ENCODE results near the gene NPEPL1.
"Not testable (repeated sequence)": the region's sequence is repeated elsewhere in the genome, so short reads cannot be mapped to it uniquely, and the experiment has no call there.

Gene NPEPL1

DNA sequence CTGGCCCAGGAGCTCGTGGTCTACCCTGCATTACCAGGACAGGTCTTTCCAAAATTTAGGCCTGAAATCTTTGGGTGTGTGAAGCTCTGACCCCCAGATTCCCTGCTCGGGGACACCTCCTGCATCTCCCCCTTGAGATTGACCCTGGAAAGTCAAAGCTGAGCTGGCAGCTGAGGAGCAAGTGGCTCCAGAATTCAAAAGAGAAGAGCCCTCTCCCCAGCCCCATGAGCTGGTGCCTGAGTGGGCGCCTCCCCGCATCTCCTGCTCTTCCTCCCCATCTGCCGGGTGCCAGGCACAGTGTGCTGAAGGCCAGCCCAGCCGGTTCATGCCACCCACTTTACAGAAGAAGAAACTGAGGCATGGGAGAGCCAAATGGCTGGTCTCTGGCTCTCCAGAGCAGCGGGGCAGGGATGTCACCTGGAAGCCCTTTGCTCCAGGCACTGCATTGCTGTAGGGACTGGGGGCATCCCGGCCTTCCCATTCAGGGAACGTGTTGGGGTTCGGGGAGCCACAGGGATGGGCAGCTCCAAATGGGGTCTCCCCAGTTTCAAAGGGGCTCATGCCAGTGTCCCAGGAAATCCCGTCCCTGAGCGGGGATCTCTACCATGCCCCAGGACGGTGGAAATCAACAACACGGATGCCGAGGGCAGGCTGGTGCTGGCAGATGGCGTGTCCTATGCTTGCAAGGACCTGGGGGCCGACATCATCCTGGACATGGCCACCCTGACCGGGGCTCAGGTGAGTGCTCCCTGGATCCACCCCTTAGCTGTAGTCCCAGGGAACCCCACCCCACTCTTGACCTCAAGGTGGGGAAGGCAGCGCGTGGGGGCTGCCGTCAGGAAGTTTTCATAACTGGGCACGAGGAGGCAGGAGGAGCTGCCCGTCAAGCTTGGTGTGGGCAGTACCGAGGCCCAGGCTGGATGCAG lies 20.5 kb downstream of the NPEPL1 start:
- DNase-seq (ENCODE audit: low read depth, low spot score), result no peak

DNA sequence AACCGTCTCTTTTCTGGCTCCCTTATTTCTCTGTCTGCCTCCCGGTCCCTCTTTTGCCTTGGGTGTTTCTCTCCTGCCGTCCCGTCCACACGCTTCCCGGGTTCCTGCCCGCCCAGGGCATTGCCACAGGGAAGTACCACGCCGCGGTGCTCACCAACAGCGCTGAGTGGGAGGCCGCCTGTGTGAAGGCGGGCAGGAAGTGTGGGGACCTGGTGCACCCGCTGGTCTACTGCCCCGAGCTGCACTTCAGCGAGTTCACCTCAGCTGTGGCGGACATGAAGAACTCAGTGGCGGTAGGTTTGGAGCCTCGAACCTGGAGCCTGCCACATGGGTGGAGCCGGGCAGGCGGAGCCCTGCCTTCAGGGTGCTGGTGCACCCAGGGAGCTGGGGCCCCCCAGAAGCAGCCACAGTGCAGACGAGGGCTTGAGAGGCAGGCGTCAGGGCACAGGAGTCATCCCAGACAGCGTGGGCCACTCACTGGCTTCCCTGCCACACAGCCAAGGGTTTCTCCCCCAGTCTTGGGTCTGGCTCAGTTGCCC lies 21.3 kb downstream of the NPEPL1 start:
- DNase-seq (ENCODE audit: low read depth, low spot score), result no peak

- no peak for DNase-seq (ENCODE audit: low read depth, low spot score)
These were observed 21.8 kb downstream of the NPEPL1 start for GRCh38 chr20:58714340-58714922.

DNA sequence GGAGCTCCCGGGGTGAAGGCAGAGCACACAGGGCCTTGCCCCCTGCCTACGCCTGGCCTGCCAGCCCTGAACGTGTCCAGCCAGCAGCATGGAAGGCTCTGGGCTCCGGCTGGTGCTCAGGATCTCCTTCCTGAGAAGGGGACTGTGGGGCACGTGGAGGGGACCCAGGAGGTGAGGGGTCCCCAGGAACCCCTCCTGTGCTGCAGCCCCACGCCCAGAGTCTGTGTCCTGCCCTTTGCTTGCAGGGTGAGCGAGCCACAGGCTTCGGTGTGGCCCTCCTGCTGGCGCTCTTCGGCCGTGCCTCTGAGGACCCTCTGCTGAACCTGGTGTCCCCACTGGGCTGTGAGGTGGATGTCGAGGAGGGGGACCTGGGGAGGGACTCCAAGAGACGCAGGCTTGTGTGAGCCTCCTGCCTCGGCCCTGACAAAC lies 22.3 kb downstream of the NPEPL1 start:
- DNase-seq (ENCODE audit: low read depth, low spot score), result no peak

- no peak for DNase-seq (ENCODE audit: low read depth, low spot score)
These were observed 22.8 kb downstream of the NPEPL1 start for GRCh38 chr20:58715391-58715800.

GRCh38 chr20:58715801-58716475 lies 23.3 kb downstream of the NPEPL1 start:
- no peak for DNase-seq (ENCODE audit: low read depth, low spot score)

- DNase-seq (ENCODE audit: low read depth, low spot score), result no peak
These were observed 24.1 kb downstream of the NPEPL1 start for GRCh38 chr20:58716476-58717277.

DNA sequence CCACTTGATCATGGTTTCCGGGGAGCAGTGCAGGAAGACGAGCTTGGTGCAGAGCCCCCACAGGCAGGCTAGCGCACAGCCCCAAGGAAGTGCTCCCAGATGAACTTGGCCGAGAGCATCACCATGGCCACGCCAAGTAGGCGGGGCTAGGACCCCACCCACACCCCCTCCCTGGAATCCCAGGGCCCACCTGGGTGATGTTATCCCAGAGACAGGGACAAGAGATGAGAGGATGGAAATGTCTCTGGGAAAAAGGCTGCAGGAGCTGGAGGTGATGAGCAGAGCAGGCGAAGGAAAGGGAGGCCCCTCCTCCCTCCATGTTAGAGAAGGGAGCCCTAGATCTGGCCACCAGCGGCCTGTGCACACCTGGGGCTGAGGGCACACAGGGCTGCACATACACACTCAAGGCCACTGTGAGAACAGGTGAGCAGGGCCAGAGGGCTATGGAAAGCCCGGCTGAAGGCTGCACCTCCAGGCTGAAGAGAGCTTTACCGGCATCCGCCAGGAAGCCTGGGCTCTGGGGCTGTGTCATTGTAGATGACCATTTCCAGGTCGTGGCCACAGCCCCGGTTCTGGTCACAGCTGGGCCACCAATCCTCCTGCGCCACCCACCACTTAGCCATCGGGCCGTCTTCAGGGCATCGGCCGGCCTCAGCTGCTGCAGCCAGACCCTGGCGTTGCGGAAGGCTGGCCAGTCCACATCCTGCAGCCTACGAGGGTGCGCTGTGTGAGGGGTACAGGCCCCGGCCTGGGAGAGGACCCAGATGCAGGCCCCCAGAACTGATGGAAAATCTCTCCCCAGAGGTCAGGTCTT lies 24.9 kb downstream of the NPEPL1 start:
- no peak for DNase-seq (ENCODE audit: low read depth, low spot score)

GRCh38 chr20:58718121-58718563 lies 25.5 kb downstream of the NPEPL1 start:
- no peak for DNase-seq (ENCODE audit: low read depth, low spot score)

GRCh38 chr20:58718729-58719128 lies 26.1 kb downstream of the NPEPL1 start:
- DNase-seq (ENCODE audit: low read depth, low spot score), result no peak

DNA sequence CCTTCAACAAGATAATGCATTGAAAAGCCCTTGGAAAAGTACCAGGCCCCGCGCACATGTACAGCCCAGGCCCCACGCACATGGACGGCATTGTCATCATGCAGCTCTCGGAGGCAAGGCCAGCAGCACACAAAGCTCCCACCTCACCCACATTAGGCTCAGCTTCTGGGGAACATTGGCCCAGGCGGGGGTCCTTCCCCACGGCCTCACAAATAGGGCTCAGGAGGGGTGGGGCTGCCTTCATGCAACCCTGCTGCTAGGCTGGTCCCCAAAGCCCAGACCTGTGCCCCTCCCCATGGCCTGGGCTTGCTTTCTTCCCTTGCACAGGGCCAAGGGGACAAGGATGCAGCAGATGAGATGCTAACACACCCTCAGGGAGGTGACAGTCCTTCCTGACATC lies 26.7 kb downstream of the NPEPL1 start:
- no peak for DNase-seq (ENCODE audit: low read depth, low spot score)

DNA sequence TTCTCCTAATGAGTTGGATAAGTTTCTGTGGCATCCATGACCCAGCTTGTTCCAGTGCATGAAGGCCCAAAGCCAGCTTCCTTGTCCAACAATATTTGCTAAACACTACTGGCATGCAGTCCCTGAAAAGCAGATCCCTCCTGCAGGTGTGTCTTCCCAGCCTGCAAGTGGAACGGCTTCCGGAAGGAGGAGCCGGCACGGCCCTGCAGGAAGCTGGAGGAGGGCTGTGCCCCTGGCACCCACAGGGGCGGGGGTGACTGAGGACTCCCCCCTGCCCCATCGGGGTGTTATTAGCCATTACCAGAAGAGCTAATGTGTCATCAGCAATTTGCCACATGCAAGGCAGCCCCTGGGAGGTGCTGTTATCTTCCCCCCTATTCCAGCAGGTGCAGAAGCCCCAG lies 27.4 kb downstream of the NPEPL1 start:
- DNase-seq (ENCODE audit: low read depth, low spot score), result no peak

DNA sequence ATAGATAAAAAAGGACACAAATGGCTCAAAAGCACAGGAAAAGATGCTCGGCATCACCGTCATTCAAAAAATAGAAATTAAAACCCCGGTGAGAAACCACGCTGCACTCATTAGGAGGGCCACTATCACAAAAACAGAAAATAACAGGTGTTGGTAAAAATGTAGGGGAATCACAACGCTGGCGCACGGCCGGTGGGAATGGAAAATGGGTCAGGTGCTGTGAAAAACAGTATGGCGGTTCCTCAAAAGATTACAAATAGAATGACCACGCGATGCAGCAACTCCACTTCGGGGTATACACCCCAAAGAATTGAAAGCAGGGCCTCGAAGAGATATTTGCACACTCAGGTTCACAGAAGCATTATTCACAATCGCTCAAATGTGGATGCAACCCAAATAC lies 28.3 kb downstream of the NPEPL1 start:
- no peak for DNase-seq (ENCODE audit: low read depth, low spot score)

- no peak for DNase-seq (ENCODE audit: low read depth, low spot score)
These were observed 29.6 kb downstream of the NPEPL1 start for GRCh38 chr20:58721951-58722778.

GRCh38 chr20:58722877-58723627 lies 30.5 kb downstream of the NPEPL1 start:
- no peak for DNase-seq (ENCODE audit: low read depth, low spot score)

DNA sequence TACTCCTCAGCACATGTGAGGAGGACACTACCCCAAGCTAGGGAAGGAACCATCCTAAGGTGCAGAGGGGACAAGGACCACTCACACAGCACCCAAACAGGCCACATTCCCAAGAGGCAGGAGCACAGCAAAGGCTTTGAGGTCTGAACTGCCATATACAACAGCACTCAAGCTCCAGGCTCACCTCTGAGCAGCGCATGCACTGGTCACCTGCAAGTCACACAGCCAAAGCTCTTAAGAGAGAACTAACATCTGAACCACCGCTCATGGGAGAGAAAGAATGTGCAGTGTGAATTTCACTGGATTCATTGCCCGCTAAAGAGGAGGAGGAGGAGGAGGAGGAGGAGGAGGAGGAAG lies 31.0 kb downstream of the NPEPL1 start:
- DNase-seq (ENCODE audit: low read depth, low spot score), result no peak

DNA sequence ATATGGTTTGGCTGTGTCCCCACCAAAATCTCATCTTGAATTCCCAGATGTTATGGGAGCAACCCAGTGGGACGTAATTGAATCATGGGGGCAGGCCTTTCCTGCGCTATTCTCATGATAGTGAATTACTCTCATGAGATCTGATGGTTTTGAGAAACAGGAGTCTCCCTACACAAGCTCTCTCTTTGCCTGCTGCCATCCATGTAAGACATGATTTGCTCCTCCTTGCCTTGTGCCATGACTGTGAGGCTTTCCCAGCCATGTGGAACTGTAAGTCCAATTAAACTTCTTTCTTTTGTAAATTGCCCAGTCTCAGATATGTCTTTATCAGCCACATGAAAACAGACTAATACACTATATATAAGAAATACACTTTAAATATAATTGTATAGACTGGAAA lies 33.6 kb downstream of the NPEPL1 start:
- DNase-seq (ENCODE audit: low read depth, low spot score), result not testable (repeated sequence)

DNA sequence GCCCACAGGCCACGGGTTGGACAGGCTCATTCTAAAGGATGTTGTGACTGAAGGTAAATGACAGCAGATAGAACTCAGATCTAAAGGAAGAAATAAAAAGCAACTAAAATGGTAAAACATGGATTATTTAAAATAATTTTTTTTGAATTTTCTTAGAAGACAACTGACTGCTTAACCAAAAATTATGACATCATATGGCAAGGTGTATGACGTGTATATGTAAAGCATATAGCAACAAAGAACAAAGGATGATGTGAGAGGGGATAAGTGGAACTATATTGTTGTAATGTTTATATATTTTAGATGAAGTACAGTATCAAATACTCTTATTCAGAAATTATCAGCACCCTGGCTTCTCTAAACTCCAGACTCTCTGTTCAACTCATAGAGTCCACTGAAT lies 38.6 kb downstream of the NPEPL1 start:
- no peak for DNase-seq (ENCODE audit: low read depth, low spot score)

GRCh38 chr20:58737198-58737597 lies 44.6 kb downstream of the NPEPL1 start:
- DNase-seq (ENCODE audit: low read depth, low spot score), result no peak

All from smooth muscle cell of the brain vasculature (primary cell).